GM15510 (cell line): Measurements from ENCODE around the gene ZNF417.

Source experiments
- POLR2A ChIP-seq: IDR thresholded peaks from 3 replicates; pipeline ENCODE4 v1.6.1; 2011; ENCODE audit warnings: borderline replicate concordance; ENCODE audit not compliant: insufficient read length; ENCODE audit errors: extremely low read depth

ZNF417 gene

DNA sequence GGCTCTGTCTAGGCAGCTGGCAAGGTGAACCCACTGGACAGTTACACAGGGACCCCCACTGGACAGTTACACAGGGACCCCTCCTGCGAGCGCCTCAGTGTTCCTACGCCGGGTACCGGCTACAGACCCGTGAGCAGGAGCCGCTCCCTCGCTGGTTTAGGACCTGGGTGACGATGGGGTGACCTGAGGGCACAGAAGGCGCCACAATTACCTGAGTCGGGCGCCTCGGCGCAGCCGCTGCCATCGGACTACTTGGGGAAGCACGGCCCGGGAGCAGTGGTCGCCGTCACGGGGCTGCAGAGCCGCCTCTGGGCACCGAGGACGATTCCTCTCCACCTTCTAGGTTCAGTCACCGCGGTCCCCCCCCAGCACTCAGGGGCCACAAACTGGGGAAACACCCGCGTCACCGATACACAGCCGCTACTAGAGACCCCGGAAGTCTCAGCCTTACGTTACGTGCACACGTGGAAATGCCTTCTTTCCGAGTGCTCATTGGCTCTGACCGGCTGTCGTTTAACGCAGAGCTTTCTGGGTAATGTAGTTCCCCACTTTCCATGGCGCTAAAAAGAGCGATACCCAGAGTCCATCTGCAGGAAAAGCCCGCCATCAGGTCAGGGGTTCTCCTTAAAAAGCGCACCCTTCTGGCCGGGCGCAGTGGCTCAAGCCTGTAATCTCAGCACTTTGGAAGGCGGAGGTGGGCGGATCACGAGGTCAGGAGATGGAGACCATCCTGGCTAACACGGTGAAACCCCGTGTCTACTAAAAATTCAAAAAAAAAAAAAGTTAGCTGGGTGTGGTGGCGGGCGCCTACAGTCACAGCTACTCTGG, at the start of gene ZNF417:
ZNF417 (minus strand) TSS at position 425 of the 828 bp plus-strand sequence; CDS start at position 244, 181 bp downstream.
- peak; percentile 61 for TF ChIP-seq POLR2A

DNA sequence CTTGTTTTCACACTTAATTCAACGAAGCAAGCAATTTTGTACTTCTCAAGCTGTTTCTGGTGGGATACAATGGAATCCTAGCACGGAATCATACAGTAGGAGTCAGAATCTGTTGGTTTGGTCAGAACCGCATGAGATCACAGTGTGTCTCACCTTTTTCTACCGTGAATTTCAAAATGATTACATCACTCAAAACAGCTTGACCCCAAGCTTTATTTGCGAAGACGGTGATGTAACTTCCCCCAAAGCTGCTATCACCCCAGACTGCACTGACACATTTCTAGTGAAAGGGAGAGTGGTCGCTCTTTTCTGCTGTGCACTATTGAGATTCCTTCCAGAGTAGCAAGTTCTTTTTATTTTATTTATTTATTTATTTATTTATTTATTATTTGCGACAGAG, 48.4 kb upstream of the ZNF417 start:
- TF ChIP-seq POLR2A = no peak

DNA sequence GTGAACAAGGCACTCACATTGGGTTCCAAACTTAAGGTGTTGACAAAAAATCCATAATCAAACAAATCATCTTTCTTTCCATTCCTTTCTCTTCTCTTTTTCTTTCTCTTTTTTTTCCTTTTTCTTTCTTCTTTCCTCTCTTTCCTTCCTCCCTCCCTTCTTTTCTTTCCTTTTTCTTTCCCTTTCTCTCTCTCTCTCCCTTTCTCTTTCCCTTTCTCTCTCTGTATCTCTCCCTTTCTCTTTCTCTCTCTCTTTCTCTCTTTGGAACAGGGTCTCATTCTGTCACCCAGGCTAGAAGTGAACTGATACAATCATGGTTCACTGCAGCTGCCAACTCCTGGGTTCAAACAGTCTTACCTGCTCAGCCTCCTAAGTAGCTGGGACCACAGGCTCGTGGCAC, 45.4 kb upstream of the ZNF417 start:
- no peak for TF ChIP-seq POLR2A

DNA sequence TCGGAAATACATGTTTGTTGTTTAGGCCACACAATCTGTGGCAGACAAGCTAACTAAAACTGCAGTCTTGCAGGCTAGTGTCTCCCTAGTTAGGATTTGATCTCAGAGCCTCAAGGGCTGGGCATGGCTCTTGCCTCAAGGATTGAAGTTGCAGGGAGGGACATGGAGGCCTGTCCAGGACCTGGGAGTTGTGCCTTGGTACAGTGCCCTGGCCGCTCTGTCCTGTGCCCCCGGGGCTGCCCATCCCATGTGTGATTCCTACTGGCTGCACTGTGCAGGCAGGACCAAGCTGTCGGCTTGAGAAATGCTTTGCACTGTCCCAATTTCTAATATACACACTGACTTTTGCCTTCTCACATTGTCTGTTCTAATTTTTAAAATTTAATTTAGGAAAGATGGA, 38.6 kb upstream of the ZNF417 start:
- no peak for TF ChIP-seq POLR2A

DNA sequence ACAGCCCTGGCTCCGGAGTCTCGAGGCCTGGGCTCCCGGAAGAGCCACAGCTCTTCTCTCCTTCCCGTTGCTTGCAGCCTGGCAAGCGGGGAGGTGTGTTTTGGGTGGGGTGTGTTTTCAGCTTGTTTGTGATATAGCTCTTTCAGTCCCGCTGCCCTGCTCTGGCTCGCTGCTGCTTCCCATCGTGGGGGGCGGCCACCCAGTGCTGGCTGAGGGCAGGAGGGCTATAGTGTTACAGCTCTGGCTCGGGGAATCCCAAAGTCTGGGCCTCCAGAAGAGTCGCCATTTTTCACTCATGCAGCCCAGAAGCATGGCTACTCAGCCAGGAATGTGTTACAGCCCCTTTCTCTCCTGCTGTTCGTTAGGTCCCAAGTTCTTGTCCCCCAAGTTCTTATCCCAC, 33.3 kb upstream of the ZNF417 start:
- TF ChIP-seq POLR2A = no peak

DNA sequence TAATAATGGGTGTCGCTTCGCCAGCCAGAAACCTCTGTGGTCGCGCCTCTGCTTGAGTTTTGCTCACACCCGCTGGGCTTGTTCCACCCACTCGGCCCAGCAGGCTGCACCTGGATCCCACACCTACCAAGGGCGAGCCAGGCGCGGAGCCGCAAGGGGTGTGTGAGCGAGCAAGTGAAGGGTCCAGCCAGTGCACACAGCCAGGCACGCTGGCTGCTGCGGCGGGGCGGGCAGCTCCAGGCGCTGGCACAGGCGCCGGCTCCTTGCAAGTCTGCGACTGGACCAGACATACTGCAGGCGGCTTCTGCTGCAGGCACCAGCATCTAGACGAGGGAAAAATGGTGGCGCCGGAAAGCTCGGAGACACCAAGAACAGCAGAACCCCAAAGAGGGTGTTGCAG, 32.9 kb upstream of the ZNF417 start:
- TF ChIP-seq POLR2A = no peak

DNA sequence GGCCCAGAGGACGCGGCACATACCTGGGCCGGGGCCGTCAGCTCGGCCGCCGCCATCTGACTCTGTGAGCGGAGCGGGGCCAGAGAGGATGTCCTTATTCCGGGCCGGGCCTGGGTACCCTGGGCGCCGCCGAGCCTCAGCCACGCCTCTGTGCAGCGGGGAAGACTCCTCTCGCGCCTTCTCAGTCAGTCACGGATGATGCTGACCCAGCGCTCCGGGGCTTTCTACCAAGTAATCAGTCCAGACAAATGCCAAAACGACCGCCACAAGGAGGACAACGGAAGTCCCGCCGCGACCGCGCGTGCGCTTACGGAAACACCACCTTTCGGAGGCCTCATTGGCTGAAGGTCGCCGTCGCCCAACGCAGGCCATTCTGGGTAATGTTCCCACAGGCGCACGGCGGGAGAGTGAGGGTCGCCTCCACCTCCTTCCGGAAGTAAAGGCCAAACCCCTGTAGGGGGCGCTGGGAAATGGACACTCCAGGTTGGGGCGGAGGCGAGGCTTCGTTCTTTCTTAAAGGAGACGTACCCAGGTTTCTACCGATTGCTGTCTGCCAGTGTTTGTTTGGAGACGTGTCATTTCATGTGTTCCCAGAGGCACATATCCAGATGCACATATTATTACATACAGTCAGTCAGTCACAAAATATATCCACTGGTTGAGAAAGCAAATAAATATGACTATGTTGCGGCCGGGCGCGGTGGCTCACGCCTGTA, 31.2 kb upstream of the ZNF417 start, which contains the start of gene ZNF256:
ZNF256 (minus strand) TSS at position 288 of the 716 bp plus-strand sequence; CDS start at position 56, 232 bp downstream.
- TF ChIP-seq POLR2A = peak; percentile 46

DNA sequence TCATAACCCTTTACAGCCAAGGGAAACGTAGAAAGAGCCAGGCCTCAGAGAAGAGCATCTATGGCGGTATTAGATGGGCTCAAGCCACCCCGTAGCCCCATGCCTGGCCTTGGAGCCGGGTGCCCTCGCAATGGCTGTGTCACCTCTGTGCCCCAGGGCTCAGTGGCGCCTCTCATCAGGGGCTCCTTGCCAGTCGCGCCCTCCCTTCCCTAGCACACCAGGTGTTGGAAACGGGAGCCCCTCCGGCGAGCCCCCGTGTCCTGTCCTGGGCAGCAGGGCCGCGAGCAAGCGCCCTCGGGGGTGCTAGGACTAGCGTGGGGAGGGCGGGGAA, 30.7 kb upstream of the ZNF417 start:
- no peak for TF ChIP-seq POLR2A

DNA sequence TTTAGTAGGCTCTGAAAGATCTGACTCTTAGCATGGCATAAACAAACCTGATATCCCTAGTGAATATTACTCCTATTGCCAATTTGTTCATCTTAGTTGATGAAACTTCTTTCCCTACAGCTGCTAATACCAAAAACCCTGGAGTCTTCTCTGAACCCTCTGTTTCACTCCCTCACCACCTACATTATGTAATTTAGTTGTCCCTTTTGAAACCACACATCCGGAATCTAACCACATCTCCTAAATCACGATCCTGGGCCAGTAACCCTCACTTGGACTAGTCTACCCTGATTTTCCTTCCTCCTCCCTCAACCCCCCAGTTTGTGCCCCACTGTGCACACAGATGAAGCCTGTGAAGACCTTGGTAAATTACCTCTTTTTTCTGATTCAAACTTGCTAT, 29.9 kb upstream of the ZNF417 start:
- TF ChIP-seq POLR2A = no peak

DNA sequence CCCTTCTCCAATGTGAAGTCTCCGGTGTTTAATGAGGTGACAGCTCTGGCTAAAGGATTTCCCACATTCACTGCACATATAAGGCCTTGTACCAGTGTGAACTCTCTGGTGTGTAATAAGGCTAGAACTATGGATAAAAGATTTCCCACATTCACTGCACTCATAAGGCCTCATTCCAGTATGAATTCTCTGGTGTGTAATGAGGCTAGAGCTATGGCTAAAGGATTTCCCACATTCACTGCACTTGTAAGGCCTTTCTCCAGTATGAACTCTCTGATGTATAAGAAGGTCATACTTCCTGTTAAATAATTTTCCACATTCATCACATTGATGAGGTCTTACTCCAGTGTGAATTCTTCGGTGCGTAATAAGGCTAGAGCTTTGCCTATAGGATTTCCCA, 25.2 kb upstream of the ZNF417 start:
- no peak for TF ChIP-seq POLR2A

DNA sequence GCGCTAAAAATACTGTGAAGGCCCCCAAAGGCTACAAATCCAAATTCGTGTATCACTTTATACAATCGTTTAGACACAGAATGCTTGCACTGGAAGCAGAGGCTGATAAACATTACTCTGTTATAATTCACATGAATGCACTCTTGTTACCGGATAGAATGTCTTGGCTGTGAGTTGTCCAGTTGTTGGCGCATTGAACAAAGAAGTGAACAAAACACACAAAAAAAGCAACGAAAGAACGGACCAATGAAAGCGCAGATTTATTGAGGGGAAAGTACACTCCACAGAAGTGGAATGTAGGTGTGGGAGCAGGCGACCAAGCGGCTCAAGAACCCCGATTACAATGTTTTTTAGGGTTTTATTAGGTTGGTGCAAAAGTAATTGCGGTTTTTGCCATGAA, 19.3 kb upstream of the ZNF417 start:
- TF ChIP-seq POLR2A = no peak

DNA sequence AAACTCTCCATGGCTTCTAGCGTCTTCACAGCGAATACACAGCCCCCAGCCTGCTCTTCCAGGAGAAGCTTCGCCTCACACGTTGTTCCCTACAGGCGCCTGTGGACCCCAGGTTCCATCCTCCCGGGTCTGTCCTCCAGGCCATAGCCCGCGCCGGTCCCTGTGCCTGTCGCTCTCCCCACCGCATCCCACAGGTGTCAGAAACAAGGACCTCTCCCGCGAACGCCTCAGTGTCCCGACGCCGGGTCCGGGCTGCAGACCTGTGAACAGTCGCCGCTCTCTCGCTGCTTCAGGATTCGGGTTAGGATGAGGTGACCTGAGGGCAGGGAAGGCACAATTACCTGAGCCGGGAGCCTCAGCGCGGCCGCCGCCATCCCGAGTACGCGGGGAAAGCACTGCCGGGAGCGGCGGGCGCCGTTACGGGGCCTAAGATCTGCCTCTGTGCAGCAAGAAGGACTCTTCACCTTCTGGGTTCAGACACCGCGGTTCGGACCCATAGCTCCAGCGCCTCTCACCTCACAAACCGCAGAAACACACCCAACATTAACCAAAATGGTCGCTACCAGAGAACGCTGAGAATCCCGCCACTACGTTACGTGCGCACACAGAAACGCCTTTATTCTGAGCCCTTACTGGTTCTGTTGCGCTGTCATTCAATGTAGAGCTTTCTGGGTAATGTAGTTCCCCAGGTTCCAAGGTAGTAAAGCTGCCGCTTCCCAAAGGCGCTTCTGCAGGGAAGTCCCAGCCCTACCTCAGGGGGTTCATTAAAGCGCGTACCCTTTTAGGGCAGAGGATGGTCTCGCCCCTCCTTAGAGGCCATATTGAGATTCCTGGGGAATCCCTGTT, 18.7 kb upstream of the ZNF417 start, which contains the start of gene ZNF418:
ZNF418 (minus strand) TSS at position 583 of the 846 bp plus-strand sequence. CDS start 1,580 bp downstream, outside the sequence.
- TF ChIP-seq POLR2A = no peak

DNA sequence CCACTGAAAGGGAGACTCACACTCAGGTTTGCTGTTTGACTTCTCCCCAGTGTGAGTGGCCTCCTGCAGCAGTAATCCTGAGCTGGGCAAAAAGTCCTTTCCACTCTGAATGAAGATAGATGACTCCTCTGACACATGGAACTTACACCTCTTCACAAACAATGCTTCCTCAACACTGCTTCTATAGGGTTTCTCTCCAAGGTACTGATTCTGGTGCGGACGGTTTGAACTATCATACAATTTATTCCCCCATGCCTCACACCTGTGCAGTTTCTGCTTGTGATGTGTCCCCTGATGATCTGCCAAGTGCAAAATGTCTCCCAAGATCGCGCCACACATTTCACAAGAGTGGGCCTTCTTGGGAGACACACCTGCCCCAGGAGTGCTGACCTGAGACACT, 11.2 kb upstream of the ZNF417 start:
- TF ChIP-seq POLR2A = no peak

DNA sequence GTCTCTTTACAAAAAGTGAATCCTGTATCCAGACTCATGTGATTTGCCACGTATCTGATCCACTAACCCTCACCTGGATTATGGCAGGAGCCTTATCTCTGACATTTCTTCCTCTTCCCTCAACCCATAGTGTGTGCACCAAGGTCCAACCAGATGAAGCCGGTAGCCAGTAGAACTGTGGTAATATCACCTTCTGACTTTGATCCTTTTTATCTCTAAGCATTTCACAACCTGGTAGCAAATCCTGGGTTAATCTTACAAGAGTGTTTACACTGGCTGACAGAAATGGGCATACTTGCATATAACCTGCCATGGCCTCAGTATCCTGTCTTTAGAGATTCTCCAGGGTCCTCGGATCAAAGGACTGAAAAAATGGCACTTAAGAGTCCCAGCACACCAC, 1.9 kb downstream of the ZNF417 start:
- no peak for TF ChIP-seq POLR2A

DNA sequence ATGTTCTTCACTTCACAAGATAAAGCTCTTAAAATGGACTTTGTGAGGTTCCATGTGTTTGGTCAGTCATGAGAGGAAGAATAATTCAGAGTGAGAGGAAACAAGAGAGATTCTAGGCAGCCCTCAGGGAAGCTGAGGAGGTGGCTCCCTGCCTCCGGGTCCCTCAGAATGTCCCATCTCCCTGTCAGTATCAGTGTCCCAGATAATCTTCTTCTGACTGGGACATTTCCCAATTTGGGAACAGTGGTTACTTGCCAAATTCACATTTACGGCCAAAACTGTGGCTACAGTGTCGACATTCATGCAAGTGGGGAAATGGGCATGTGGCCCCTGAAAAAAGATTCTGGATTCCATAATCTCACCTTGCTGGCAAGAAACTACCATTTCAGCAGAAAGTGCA, 9.0 kb downstream of the ZNF417 start:
- no peak for TF ChIP-seq POLR2A
